ENCODE data around the gene XG.

The XG gene

GRCh38 chrX:2708021-2708420 is 43.8 kb upstream of the XG start:
- no peak overlapping the region for H3K23ac ChIP-seq (ENCODE audit: low read depth, low read length, poor library complexity)
- peak overlapping the region; percentile 41 for H2AK5ac ChIP-seq (ENCODE audit: low read depth, low read length)
- no peaks in the 10 kb centered on the region for H3K27me3 ChIP-seq (ENCODE audit: control insufficient read depth in 3 of 3, insufficient read depth in 3 of 3, low read depth in 1 of 3, low read length in 3 of 3)
- no peak for DNase-seq (ENCODE audit: low spot score)
- H3K9me3 ChIP-seq (replicated peaks in 1 of 2; ENCODE audit: control insufficient read depth in 2 of 2, insufficient read depth in 1 of 2, low read depth in 1 of 2, low read length in 2 of 2), result peaks cover 0 to 7% of the 10 kb centered on the region in 2 donors
- H3K4ac ChIP-seq (ENCODE audit: low read length), result no peak overlapping the region
- H3K27ac ChIP-seq (replicated peaks; ENCODE audit: low read length), result peak overlapping the region; percentile 10
- peaks cover 11 to 15% of the 10 kb centered on the region in 2 donors for H3K36me3 ChIP-seq (replicated peaks in 1 of 2; ENCODE audit: control insufficient read depth in 2 of 2, insufficient read depth in 2 of 2, low read length in 2 of 2)
- no peak overlapping the region for H2BK120ac ChIP-seq (ENCODE audit: low read depth, low read length)
- H2BK5ac ChIP-seq (ENCODE audit: low read length), result no peak overlapping the region
- no peak overlapping the region for H3K14ac ChIP-seq (ENCODE audit: low read length)
- no peak overlapping the region for H3K4me2 ChIP-seq (ENCODE audit: insufficient read depth, low read length, poor library complexity, severe bottlenecking)
- H3K4me3 ChIP-seq (ENCODE audit: low read length in 2 of 2), result no peak overlapping the region
- H2BK15ac ChIP-seq (ENCODE audit: low read length), result no peak overlapping the region
- no peak overlapping the region for H4K8ac ChIP-seq (ENCODE audit: low read depth, low read length)
- H3K9ac ChIP-seq (ENCODE audit: low read depth, low read length, poor library complexity), result no peak overlapping the region
- H2AFZ ChIP-seq (ENCODE audit: low read length), result no peak overlapping the region
- H4K91ac ChIP-seq (ENCODE audit: low read depth, low read length, poor library complexity), result no peak overlapping the region
- H3K18ac ChIP-seq (ENCODE audit: low read length), result no peak overlapping the region
- no peak overlapping the region for H2BK12ac ChIP-seq (ENCODE audit: low read length)
- peaks cover 36 to 60% of the 10 kb centered on the region in 2 donors for H3K4me1 ChIP-seq (ENCODE audit: control insufficient read depth in 2 of 2, insufficient read depth in 1 of 2, low read depth in 1 of 2, low read length in 2 of 2)
- WGBS, 2 donors (ENCODE audit: extremely low coverage in 2 of 2, insufficient read length in 2 of 2, insufficient replicate concordance in 1 of 2), result no CpG with 5 or more reads among the region's 6 CpGs
- peaks cover 15% of the 10 kb centered on the region for H3K79me1 ChIP-seq (ENCODE audit: low read depth, low read length)

GRCh38 chrX:2708592-2709188 is 43.1 kb upstream of the XG start:
- no CpG with 5 or more reads among the region's 10 CpGs for WGBS, 2 donors (ENCODE audit: extremely low coverage in 2 of 2, insufficient read length in 2 of 2, insufficient replicate concordance in 1 of 2)
- Histone ChIP-seq H3K4me3 (ENCODE audit: low read length in 2 of 2) (peak overlapping the region in 1 of 2 donors; percentile 7), H3K79me1 (ENCODE audit: low read depth, low read length) (peaks cover 16% of the 10 kb centered on the region), H3K23ac (ENCODE audit: low read depth, low read length, poor library complexity) (no peak overlapping the region), H3K9me3 (replicated peaks in 1 of 2; ENCODE audit: control insufficient read depth in 2 of 2, insufficient read depth in 1 of 2, low read depth in 1 of 2, low read length in 2 of 2) (peaks cover 0 to 7% of the 10 kb centered on the region in 2 donors), H3K18ac (ENCODE audit: low read length) (peak overlapping the region; percentile 78), H4K91ac (ENCODE audit: low read depth, low read length, poor library complexity) (no peak overlapping the region), H3K14ac (ENCODE audit: low read length) (peak overlapping the region; percentile 42), H2AFZ (ENCODE audit: low read length) (no peak overlapping the region), H3K4me2 (ENCODE audit: insufficient read depth, low read length, poor library complexity, severe bottlenecking) (no peak overlapping the region), H2BK120ac (ENCODE audit: low read depth, low read length) (no peak overlapping the region), H4K8ac (ENCODE audit: low read depth, low read length) (peak overlapping the region; percentile 19), H2BK15ac (ENCODE audit: low read length) (no peak overlapping the region), H3K27me3 (ENCODE audit: control insufficient read depth in 3 of 3, insufficient read depth in 3 of 3, low read depth in 1 of 3, low read length in 3 of 3) (no peaks in the 10 kb centered on the region), H3K9ac (ENCODE audit: low read depth, low read length, poor library complexity) (no peak overlapping the region), H2AK5ac (ENCODE audit: low read depth, low read length) (peak overlapping the region; percentile 41), H3K4ac (ENCODE audit: low read length) (no peak overlapping the region), H2BK5ac (ENCODE audit: low read length) (no peak overlapping the region), H3K27ac (replicated peaks; ENCODE audit: low read length) (peak overlapping the region; percentile 10), H2BK12ac (ENCODE audit: low read length) (no peak overlapping the region), H3K36me3 (replicated peaks in 1 of 2; ENCODE audit: control insufficient read depth in 2 of 2, insufficient read depth in 2 of 2, low read length in 2 of 2) (peaks cover 15 to 18% of the 10 kb centered on the region in 2 donors), H3K4me1 (ENCODE audit: control insufficient read depth in 2 of 2, insufficient read depth in 1 of 2, low read depth in 1 of 2, low read length in 2 of 2) (peaks cover 34 to 53% of the 10 kb centered on the region in 2 donors)
- DNase-seq (ENCODE audit: low spot score), result no peak

GRCh38 chrX:2709556-2709955 is 42.3 kb upstream of the XG start:
- H4K8ac ChIP-seq (ENCODE audit: low read depth, low read length), result no peak overlapping the region
- no peak overlapping the region for H3K4me2 ChIP-seq (ENCODE audit: insufficient read depth, low read length, poor library complexity, severe bottlenecking)
- H3K4ac ChIP-seq (ENCODE audit: low read length), result no peak overlapping the region
- no peaks in the 10 kb centered on the region for H3K27me3 ChIP-seq (ENCODE audit: control insufficient read depth in 3 of 3, insufficient read depth in 3 of 3, low read depth in 1 of 3, low read length in 3 of 3)
- peak overlapping the region; percentile 53 for H3K9ac ChIP-seq (ENCODE audit: low read depth, low read length, poor library complexity)
- peaks cover 18 to 20% of the 10 kb centered on the region in 2 donors for H3K36me3 ChIP-seq (replicated peaks in 1 of 2; ENCODE audit: control insufficient read depth in 2 of 2, insufficient read depth in 2 of 2, low read length in 2 of 2)
- H3K14ac ChIP-seq (ENCODE audit: low read length), result peak overlapping the region; percentile 31
- H2BK120ac ChIP-seq (ENCODE audit: low read depth, low read length), result no peak overlapping the region
- peak overlapping the region; percentile 2 for H2BK12ac ChIP-seq (ENCODE audit: low read length)
- WGBS, 2 donors (ENCODE audit: extremely low coverage in 2 of 2, insufficient read length in 2 of 2, insufficient replicate concordance in 1 of 2), result no CpG with 5 or more reads among the region's 9 CpGs
- no peak overlapping the region for H2AFZ ChIP-seq (ENCODE audit: low read length)
- H3K4me3 ChIP-seq (ENCODE audit: low read length in 2 of 2), result no peak overlapping the region
- H3K18ac ChIP-seq (ENCODE audit: low read length), result peak overlapping the region; percentile 78
- peaks cover 16% of the 10 kb centered on the region for H3K79me1 ChIP-seq (ENCODE audit: low read depth, low read length)
- H3K4me1 ChIP-seq (ENCODE audit: control insufficient read depth in 2 of 2, insufficient read depth in 1 of 2, low read depth in 1 of 2, low read length in 2 of 2), result peaks cover 31 to 48% of the 10 kb centered on the region in 2 donors
- no peak overlapping the region for H2BK5ac ChIP-seq (ENCODE audit: low read length)
- H2BK15ac ChIP-seq (ENCODE audit: low read length), result no peak overlapping the region
- peaks cover 0 to 7% of the 10 kb centered on the region in 2 donors for H3K9me3 ChIP-seq (replicated peaks in 1 of 2; ENCODE audit: control insufficient read depth in 2 of 2, insufficient read depth in 1 of 2, low read depth in 1 of 2, low read length in 2 of 2)
- no peak overlapping the region for H4K91ac ChIP-seq (ENCODE audit: low read depth, low read length, poor library complexity)
- H3K27ac ChIP-seq (replicated peaks; ENCODE audit: low read length), result peak overlapping the region; percentile 63
- peak overlapping the region; percentile 81 for H2AK5ac ChIP-seq (ENCODE audit: low read depth, low read length)
- no peak overlapping the region for H3K23ac ChIP-seq (ENCODE audit: low read depth, low read length, poor library complexity)
- DNase-seq (ENCODE audit: low spot score), result no peak

GRCh38 chrX:2710041-2710840 is 41.6 kb upstream of the XG start:
- Histone ChIP-seq H2AFZ (ENCODE audit: low read length) (peak overlapping the region; percentile 23), H2BK5ac (ENCODE audit: low read length) (no peak overlapping the region), H3K4me3 (ENCODE audit: low read length in 2 of 2) (peak overlapping the region in 1 of 2 donors; percentile 7), H2AK5ac (ENCODE audit: low read depth, low read length) (peak overlapping the region; percentile 81), H3K23ac (ENCODE audit: low read depth, low read length, poor library complexity) (no peak overlapping the region), H3K18ac (ENCODE audit: low read length) (peak overlapping the region; percentile 31), H2BK15ac (ENCODE audit: low read length) (no peak overlapping the region), H4K8ac (ENCODE audit: low read depth, low read length) (no peak overlapping the region), H3K14ac (ENCODE audit: low read length) (peak overlapping the region; percentile 31), H2BK12ac (ENCODE audit: low read length) (peak overlapping the region; percentile 76), H4K91ac (ENCODE audit: low read depth, low read length, poor library complexity) (peak overlapping the region; percentile 83), H3K79me1 (ENCODE audit: low read depth, low read length) (peaks cover 16% of the 10 kb centered on the region), H3K9ac (ENCODE audit: low read depth, low read length, poor library complexity) (peak overlapping the region; percentile 18), H3K36me3 (replicated peaks in 1 of 2; ENCODE audit: control insufficient read depth in 2 of 2, insufficient read depth in 2 of 2, low read length in 2 of 2) (peaks cover 18 to 27% of the 10 kb centered on the region in 2 donors), H3K4me2 (ENCODE audit: insufficient read depth, low read length, poor library complexity, severe bottlenecking) (no peak overlapping the region), H3K4ac (ENCODE audit: low read length) (no peak overlapping the region), H3K27me3 (ENCODE audit: control insufficient read depth in 3 of 3, insufficient read depth in 3 of 3, low read depth in 1 of 3, low read length in 3 of 3) (no peaks in the 10 kb centered on the region), H3K4me1 (ENCODE audit: control insufficient read depth in 2 of 2, insufficient read depth in 1 of 2, low read depth in 1 of 2, low read length in 2 of 2) (peaks cover 29 to 41% of the 10 kb centered on the region in 2 donors), H3K9me3 (replicated peaks in 1 of 2; ENCODE audit: control insufficient read depth in 2 of 2, insufficient read depth in 1 of 2, low read depth in 1 of 2, low read length in 2 of 2) (peaks cover 0 to 7% of the 10 kb centered on the region in 2 donors), H3K27ac (replicated peaks; ENCODE audit: low read length) (peak overlapping the region; percentile 63), H2BK120ac (ENCODE audit: low read depth, low read length) (no peak overlapping the region)
- no CpG with 5 or more reads among the region's 15 CpGs for WGBS, 2 donors (ENCODE audit: extremely low coverage in 2 of 2, insufficient read length in 2 of 2, insufficient replicate concordance in 1 of 2)
- no peak for DNase-seq (ENCODE audit: low spot score)
